ENCODE results near the gene TFIP11. TPM values are rescaled to one million over a fixed set of nuclear protein-coding genes. Genes with fewer than 3 reads are reported as not detected.
A peak's percentile ranks its signal among the peaks of the same experiment; 100 is the strongest.

The TFIP11 gene
- total and polyA plus RNA-seq, 9 of the 15 experiments (the other 6 are each of a cell fraction or from before 2014, with no cell fraction given), result 11.5 to 38.1 (median 25.2) TPM

GRCh38 chr22:26512149-26512793 is at the start of gene TFIP11 (continued):
- TF ChIP-seq VEZF1 (CRISPR knock-in tag; IDR thresholded peaks at IDR 0.05) (peak; percentile 39; the same call in 1 of the 2 replicates), PRMT5 (CRISPR knock-in tag; IDR thresholded peaks at IDR 0.05) (no peak), SOX6 (IDR thresholded peaks at IDR 0.05) (peak; percentile 35; the same call in 1 of the 2 replicates), HES1 (IDR thresholded peaks at IDR 0.05; ENCODE audit: low read depth) (no peak), CUX1 (CRISPR knock-in tag; IDR thresholded peaks at IDR 0.05) (no peak), ILK (tag; IDR thresholded peaks at IDR 0.05; ENCODE audit: borderline replicate concordance, low read depth) (no peak), TRIM25 (IDR thresholded peaks at IDR 0.05; ENCODE audit: borderline replicate concordance) (no peak), MAFK (IDR thresholded peaks at IDR 0.05; ENCODE audit: low read length) (no peak), ZBTB9 (CRISPR knock-in tag; IDR thresholded peaks at IDR 0.05) (0 out of 2 replicates have a peak, but pooled peaks have one; percentile 28), NR2C2 (CRISPR knock-in tag; IDR thresholded peaks at IDR 0.05) (no peak), NR2C2 (tag; IDR thresholded peaks at IDR 0.05) (peak; percentile 57; the same call in 1 of the 2 replicates), ATF6 (CRISPR knock-in tag; IDR thresholded peaks at IDR 0.05) (0 out of 2 replicates have a peak, but pooled peaks have one; percentile 51), PHF21A (IDR thresholded peaks at IDR 0.05; ENCODE audit: borderline replicate concordance, low read depth) (0 out of 2 replicates have a peak, but pooled peaks have one; percentile 10)
